GM21526 (cell line): ENCODE data around the gene PUS3.
A peak's percentile ranks its signal among the peaks of the same experiment; 100 is the strongest.

ENCODE experiments used
- ATAC-seq: cut with Tn5 transposase; IDR thresholded peaks from one replicate; pipeline ENCODE4 v1.9.1; 2021; ENCODE audit warnings: moderate library complexity; ENCODE audit not compliant: unreplicated experiment, low FRiP score

The PUS3 gene

GRCh38 chr11:125902927-125903710, at the start of gene PUS3:
Gene PUS3, minus strand, starts transcription at chr11:125903206. Its CDS starts 6,922 bp downstream, at chr11:125896284.
- peak; percentile 97 for ATAC-seq

GRCh38 chr11:125952559-125952958, 49.6 kb upstream of the PUS3 start:
- ATAC-seq, result no peak

GRCh38 chr11:125951731-125952130, 48.7 kb upstream of the PUS3 start:
- no peak for ATAC-seq

DNA sequence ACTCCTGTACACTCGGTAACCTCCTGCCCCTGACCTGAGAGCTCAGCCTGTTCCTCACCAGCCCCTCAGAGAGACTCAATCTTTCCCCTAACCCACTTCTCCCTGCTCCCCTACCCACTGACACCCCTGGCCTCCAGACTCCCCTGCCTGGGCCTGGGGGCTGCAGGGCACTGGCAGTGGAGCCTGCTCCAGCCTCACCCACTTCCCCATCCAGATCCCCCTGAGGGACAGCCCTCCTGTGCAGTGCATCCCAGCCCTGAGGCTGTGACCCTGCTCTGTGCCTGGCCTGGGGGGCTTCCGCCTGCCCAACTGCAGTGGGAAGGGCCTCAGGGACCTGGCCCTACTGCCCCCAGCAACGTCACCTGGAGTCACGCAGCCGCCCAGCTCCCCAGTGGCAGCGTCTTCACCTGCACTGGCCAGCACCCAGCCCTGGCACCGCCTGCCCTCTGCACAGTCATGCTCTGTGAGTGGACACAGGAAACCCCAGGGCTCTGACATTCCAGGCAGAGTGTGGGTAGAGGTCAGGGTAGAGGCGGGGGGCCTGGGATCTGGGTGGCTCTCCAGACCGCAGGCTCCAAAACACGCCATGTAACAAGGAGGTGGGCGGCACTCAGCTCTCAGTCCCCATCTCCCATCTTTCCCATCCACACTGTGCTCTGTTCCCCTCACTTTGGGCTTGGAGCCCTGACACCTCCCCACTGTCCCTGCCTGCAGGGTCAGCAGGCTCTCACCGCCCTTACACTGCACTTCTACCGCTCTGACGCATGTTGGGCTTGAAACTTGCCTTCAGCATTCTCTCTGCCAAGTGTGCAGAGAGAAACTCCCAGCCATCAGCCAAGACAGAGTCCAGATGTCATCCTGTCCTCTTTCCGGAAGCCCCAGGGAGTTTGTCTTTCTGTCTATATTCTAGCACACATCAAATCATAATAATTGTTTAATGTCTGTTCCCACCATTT, 48.0 kb upstream of the PUS3 start:
- no peak for ATAC-seq

DNA sequence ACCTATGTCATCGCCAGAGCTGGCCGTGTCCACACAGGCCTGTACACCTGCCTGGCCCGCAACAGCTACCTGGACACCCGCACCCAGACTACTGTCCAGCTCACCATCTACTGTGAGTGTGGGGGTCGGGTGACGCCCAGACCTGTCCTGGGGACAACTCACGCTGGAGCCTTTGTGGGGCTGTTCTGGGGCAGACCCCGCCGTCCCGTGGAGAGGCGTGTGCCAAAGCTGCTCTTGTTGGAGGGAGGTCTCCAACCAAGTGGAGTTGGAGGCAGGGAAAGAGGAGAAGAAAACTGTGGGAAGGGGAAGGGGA, 47.1 kb upstream of the PUS3 start:
- no peak for ATAC-seq

DNA sequence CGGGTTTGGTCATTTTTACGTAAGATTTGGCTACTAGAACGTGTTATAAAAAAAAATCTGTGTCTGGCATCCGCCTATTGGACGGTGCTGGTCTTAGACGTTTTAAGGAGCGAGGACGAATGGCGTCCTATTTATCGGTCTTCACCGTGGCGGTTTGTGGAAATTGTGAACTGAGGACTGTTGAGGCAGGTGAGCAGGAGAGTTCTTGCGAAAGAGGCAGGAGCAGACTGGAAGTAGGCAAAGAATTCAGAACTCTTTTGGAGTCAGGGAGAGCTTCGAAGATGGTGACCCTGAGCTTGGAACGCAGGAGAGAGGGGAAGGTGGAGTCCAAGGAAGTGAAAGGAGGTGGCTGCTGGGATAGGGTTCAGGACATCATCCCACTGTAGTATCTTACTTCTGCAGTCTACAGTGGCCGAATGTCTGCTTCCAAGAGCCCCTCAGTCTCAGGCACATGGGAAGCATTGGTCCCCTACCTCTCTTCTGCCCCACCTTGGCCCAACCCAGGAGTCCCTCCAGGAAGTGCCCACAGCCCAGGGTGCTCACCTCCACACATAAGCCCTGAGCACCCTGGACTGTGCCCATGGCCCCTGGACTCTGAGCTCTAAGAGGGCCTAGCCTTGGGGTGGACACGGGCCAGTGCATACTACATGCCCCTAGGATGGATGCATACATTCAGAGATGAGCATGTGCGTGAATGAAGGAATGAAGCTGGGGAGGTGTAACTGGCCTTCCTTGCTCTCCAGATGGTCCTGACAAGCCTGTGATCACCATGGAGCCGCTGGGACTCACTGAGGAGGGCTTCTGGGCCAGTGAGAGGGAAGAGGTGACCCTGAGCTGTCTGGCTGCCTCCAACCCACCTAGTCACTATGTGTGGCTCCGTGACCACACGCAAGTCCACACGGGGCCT, 46.5 kb upstream of the PUS3 start:
- ATAC-seq, result no peak

- ATAC-seq, result no peak
These were observed 45.5 kb upstream of the PUS3 start for GRCh38 chr11:125948278-125949051.

GRCh38 chr11:125947419-125948277, 44.6 kb upstream of the PUS3 start:
- ATAC-seq, result no peak

GRCh38 chr11:125946712-125947418, 43.9 kb upstream of the PUS3 start:
- no peak for ATAC-seq

- no peak for ATAC-seq
These were observed 43.0 kb upstream of the PUS3 start, which contains the start of gene VSIG10L2 for GRCh38 chr11:125945797-125946520. Gene VSIG10L2, plus strand, starts transcription at chr11:125946044. Its CDS starts 12 bp downstream, at chr11:125946056.

DNA sequence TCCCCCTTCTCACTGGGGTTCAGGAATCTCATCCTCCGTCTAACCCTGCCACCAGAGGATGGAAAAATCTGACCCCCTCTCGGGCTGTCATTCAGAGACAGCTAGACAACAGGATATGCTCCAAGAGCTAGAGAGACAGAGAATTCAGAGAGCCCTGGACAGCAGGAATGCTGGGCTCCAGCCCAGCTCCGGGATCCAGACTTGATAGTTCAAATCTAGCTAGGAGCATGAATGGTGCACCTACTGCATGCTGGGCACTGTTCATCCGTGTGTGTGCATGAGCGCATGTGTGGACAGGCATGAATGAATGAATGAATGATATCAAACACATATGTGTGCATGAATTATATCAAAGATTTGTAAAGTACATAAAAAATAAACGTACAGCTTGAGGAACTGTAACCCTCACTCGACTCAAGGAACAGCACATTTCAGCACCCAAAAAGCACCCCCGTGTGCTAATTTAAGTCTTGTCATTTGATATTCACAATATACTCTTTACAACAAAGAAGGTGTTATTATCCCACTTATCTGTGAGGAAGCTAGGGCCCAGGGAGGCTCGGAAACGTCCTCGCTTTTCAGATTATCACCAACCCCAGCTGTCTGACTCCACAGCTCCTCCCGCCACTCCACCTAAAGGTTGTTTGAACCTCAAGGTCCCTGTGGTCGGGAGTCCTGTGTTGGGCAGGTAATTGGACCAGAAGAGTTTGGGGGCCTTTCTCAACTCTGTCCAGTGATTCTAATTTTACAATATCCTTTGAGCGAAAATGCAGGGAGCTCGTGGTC, 42.2 kb upstream of the PUS3 start:
- no peak for ATAC-seq

DNA sequence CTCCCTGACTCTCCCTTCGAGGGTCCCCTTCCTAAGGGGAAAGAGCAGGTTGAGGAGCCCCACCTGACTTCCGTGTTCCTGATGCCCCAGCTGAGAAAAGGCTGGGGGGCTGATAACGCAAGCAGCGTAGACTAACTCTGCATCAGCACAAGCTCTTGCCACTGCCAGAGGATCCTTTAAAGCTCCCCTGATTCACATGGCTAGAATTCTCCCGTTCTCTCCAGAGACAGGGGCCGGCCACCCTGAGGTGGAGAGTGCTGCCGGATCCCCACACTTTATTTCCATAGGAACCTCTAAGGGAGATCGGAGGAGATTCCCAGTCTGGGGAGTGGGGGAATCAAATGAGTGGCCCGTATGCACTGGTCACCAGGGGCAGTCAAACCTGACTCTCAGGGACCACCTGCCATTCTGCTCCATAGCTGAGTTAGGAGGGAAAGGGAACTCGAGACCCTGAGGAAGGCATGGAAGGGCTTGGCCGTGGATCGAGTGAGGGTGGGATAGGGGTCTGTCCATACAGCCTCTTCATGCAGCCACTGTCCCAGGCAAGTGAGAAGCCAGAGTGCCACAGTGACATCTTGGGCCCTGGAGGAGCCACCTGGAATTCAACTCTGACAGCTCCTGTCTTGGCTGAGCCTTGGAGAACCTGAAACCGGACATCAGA, 41.5 kb upstream of the PUS3 start:
- ATAC-seq, result no peak

- no peak for ATAC-seq
These were observed 40.8 kb upstream of the PUS3 start for GRCh38 chr11:125943661-125944349.

DNA sequence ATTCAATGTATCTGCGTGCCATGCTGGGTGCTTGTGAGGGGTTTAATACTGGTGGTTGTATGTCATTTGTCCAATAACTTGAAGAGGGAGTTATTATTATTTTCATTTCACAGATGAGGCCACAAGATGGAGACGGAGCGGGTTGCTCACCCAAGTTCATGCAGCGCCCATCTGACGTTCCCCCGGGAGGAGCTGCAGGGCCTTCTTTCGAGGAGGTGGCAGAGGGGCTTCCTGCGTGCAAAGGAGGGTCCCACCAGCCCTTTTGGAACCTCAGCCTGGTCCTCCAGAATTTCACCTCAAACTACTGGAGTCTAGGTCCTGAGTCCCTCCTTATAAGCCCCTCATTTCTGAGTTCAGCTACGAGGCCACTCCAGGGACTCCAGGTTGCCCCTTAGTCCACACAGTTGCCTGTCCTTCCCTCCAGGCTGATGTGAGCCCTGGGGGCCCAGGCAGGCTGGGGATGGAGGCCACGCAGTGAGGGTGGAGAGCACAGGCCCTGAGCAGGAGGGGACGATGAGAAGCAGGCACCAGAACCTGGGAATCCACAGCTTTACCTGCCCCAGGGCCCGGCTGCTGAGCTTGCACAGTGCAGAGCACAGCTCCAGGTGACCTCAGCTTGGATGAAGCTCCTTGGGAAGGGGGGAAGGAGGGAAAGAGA, 39.9 kb upstream of the PUS3 start:
- ATAC-seq, result no peak
